ENCODE data around the gene FOXR2.

FOXR2 gene, protein sequence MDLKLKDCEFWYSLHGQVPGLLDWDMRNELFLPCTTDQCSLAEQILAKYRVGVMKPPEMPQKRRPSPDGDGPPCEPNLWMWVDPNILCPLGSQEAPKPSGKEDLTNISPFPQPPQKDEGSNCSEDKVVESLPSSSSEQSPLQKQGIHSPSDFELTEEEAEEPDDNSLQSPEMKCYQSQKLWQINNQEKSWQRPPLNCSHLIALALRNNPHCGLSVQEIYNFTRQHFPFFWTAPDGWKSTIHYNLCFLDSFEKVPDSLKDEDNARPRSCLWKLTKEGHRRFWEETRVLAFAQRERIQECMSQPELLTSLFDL

DNA sequence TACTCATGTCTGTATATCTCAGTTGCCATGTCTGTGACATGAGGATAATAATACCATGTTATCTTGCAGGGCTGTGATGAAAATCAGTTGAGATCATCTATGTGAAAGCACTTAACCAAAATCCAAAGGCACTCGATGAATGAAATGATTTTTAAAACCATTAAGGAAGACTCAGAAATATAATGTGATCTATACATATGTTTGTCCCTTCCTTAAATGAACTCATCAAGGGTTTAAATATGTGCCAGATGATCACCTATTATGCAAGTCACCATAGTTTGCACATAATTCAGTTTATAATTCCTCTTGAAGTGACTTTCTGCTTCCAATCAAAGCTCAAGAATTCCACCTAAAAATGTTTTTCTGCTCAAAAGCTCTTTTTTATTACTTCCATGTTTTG, at the start of gene FOXR2:
Gene FOXR2, plus strand, starts transcription at position 301 of the 400 bp plus-strand sequence. CDS start 312 bp downstream, outside the sequence.
- no peak for ATAC-seq

GRCh38 chrX:55579115-55579514, 44.1 kb upstream of the FOXR2 start:
- no peak for ATAC-seq

DNA sequence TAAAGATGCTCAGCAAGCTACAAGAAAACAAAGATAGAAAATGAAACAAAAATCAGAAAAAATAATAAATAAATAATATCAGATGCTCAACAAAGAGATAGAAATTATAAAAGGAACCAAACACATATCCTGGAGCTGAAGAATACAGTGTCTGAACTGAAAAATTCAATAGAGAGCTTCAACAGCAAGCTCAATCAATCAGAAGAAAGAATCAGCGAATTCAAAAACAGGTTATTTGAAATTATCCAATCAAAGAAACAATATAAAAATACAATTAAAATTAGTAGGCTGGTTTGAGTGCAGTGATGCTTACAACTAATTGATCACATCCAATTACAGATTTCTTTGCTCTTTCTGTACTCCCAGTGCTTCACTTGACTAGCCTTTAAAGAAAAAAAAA, 40.8 kb upstream of the FOXR2 start:
- no peak for ATAC-seq

- ATAC-seq, result no peak
Observed at GRCh38 chrX:55593296-55593695, 29.9 kb upstream of the FOXR2 start.

- no peak for ATAC-seq
Observed at GRCh38 chrX:55593756-55594257, 29.4 kb upstream of the FOXR2 start.

DNA sequence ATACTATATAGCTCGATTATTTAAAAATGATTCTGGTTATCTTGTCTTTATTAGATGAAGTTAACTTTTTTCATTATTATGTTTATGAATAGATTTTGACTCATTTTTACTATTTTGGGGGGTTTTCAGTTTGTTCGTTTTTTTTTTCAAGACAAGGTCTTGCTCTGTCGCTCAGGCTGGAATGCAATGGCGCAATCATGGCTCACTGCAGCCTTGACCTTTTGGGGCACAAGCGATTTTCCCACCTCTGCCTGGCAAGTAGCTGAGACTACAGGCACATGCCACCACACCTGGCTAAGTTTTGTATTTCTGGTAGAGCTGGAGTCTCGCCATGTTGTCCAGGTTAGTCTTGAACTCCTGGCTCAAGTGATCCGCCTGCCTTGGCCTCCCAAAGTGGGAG, 24.9 kb upstream of the FOXR2 start:
- no peak for ATAC-seq

- no peak for ATAC-seq
Observed at GRCh38 chrX:55619547-55619946, 3.7 kb upstream of the FOXR2 start.

GRCh38 chrX:55624403-55624802, 1.2 kb downstream of the FOXR2 start:
- ATAC-seq, result no peak

- ATAC-seq, result no peak
Observed at GRCh38 chrX:55636109-55636508, 12.9 kb downstream of the FOXR2 start.

DNA sequence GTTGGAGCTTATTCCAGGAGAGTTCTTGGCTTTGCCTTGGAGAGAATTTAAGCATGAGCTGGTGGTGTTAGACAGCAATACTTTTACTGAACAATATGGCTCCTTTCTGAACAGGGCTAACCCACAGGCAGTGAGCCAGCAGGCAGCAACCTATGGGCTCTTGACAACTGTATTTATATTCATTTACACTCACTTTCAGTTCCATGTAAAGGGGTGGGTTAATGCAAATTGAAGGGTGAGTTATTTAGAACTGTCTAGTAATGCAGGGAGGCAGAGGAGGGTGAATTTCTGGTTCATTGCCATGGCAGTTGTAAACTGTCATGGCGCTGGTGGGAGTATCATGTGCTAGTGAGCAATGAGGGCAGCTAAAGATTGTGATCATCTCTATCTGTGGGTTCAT, 15.7 kb downstream of the FOXR2 start:
- ATAC-seq, result no peak

DNA sequence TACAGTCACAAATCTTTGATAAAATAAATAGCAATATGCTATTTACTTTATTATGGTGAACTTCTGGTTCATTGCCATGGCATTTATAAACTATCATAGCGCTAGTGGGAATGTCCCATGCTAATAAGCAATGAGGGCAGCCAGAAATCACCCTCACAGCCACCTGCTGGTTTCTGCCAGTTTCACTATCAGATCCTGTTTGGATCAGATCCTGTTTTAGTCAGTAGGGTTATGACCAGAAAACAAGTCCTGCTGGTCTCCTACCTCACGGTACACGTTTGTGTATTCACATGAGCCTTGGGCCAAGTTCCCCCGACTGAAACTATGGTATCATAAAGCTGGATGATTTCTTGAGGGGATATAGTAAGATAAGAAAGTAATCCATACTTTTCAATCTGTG, 17.7 kb downstream of the FOXR2 start:
- peak in 1 of 2 donors; percentile 24 for ATAC-seq

GRCh38 chrX:55648434-55648833, 25.2 kb downstream of the FOXR2 start:
- peak; percentile 25 to 41 for ATAC-seq

GRCh38 chrX:55659931-55660330, 36.7 kb downstream of the FOXR2 start:
- no peak for ATAC-seq

DNA sequence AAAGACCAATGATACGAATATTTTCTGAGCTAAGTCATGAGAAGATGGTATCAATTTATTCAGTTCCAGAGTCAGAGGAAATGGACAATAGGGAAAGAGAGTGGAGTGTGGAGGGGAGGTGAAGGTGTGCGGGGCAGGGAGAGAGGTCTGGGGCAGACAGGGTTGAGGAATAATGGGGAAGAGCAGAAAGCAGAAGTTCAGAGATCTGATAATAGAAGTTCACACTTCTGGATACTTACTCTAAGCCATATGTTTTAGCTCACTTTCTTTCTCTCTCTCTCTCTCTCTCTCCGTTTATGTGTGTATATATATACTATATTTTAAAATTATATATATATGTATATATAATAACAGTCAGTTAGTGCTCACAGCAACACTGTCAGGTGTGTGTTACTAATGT, 40.4 kb downstream of the FOXR2 start:
- no peak for ATAC-seq

DNA sequence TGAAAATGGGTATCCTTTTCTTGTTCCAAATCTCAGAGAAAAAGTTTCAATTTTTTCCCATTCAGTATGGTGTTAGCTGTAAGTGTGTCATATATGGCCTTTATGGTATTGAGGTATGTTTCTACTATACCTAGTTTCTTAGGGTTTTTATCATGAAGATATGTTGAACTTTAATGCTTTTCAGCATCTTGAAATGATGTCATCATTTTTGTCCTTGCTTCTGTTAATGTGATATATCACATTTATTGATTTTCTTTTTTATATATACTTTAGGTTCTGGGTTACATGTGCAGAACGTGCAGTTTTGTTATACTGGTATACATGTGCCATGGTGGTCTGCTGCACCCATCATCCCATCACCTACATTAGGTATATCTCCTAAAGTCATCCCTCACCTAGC, 44.9 kb downstream of the FOXR2 start:
- ATAC-seq, result no peak

Measured in activated CD4-positive, CD25-positive, alpha-beta regulatory T cell treated with anti-CD3 and anti-CD28 coated beads, Interleukin-2, amount 50 U/mL, for 24 hours (primary cell).